Naive thymus-derived CD4-positive, alpha-beta T cell (primary cell): ENCODE data around the gene NELFB. TPM values are rescaled to one million over a fixed set of nuclear protein-coding genes. Genes with fewer than 3 reads are reported as not detected.

Experiments used
- ATAC-seq: fragments of 150-1000 bp; cut with Tn5 transposase; 2 replicates; pipeline ENCODE4 v1.10.0; 2021; ENCODE audit warnings: mild to moderate bottlenecking, moderate library complexity
- CTCF ChIA-PET: fragments of 350-600 bp; sonication (Branson Sonifier 250); formaldehyde crosslinking; loops from one replicate; lab custom pipeline; 2021; ENCODE audit warnings: antibody characterized with exemption; lab: Charles Lee
- POLR2A ChIA-PET: fragments of 350-600 bp; sonication (Branson Sonifier 250); formaldehyde crosslinking; loops from one replicate; lab custom pipeline; 2021; ENCODE audit warnings: antibody characterized with exemption, inconsistent platforms; lab: Charles Lee
- DNase-seq, 9 donors: peaks; one replicate each; pipeline versions ENCODE4 v3.0.0 to v3.0.0-alpha.2; 2020 to 2022; ENCODE audit warnings: mixed read lengths in 1 of 9
- H3K27ac ChIP-seq: one replicate; pipeline ENCODE4 v1.7.0; 2013; ENCODE audit warnings: mild to moderate bottlenecking, low read depth, low read length, moderate library complexity
- H3K27me3 ChIP-seq, 2 donors: one replicate each; pipeline ENCODE4 v1.7.0; 2013; ENCODE audit warnings: low read length in 2 of 2, mild to moderate bottlenecking in 2 of 2, moderate library complexity in 2 of 2; ENCODE audit not compliant: control insufficient read depth in 2 of 2, insufficient read depth in 2 of 2
- H3K36me3 ChIP-seq, 3 experiments: 1 replicate in 2 of 3; 2 replicates in 1 of 3; pipeline ENCODE4 v1.7.0; 2013; ENCODE audit warnings: low read length in 3 of 3, mild to moderate bottlenecking in 3 of 3, moderate library complexity in 1 of 3; ENCODE audit not compliant: insufficient read depth in 3 of 3, control insufficient read depth in 2 of 3
- H3K4me1 ChIP-seq, 2 donors: one replicate each; pipeline ENCODE4 v1.7.0; 2013; ENCODE audit warnings: low read length in 2 of 2, mild to moderate bottlenecking in 2 of 2, moderate library complexity in 1 of 2; ENCODE audit not compliant: control insufficient read depth in 2 of 2, insufficient read depth in 2 of 2
- H3K4me3 ChIP-seq: 2 replicates; pipeline ENCODE4 v1.7.0; 2013; ENCODE audit warnings: mild to moderate bottlenecking, low read length
- H3K9me3 ChIP-seq, 3 experiments: 1 replicate in 2 of 3; 2 replicates in 1 of 3; pipeline ENCODE4 v1.7.0; 2013; ENCODE audit warnings: low read length in 3 of 3; ENCODE audit not compliant: control insufficient read depth in 2 of 3
- H3K27ac Mint-ChIP-seq, 9 donors: one replicate each; pipeline ENCODE4 v1.8.0; 2020 to 2022; ENCODE audit warnings: mixed read lengths in 9 of 9, mild to moderate bottlenecking in 8 of 9, moderate library complexity in 5 of 9, inconsistent platforms in 2 of 9
- H3K27me3 Mint-ChIP-seq, 5 donors: one replicate each; pipeline ENCODE4 v1.8.0; 2021 to 2022; ENCODE audit warnings: mixed read lengths in 5 of 5, mild to moderate bottlenecking in 1 of 5
- H3K36me3 Mint-ChIP-seq, 5 donors: one replicate each; pipeline ENCODE4 v1.8.0; 2020 to 2022; ENCODE audit warnings: mixed read lengths in 5 of 5, mild to moderate bottlenecking in 3 of 5, inconsistent platforms in 1 of 5
- H3K4me1 Mint-ChIP-seq, 7 donors: one replicate each; pipeline ENCODE4 v1.8.0; 2020 to 2022; ENCODE audit warnings: mixed read lengths in 7 of 7, mild to moderate bottlenecking in 3 of 7, inconsistent platforms in 1 of 7
- H3K4me3 Mint-ChIP-seq, 10 donors: one replicate each; pipeline ENCODE4 v1.8.0; 2020 to 2022; ENCODE audit warnings: mild to moderate bottlenecking in 10 of 10, mixed read lengths in 10 of 10, moderate library complexity in 6 of 10, inconsistent platforms in 2 of 10
- H3K9me3 Mint-ChIP-seq, 11 donors: one replicate each; pipeline ENCODE4 v1.8.0; 2020 to 2022; ENCODE audit warnings: mixed read lengths in 11 of 11, mild to moderate bottlenecking in 4 of 11, inconsistent platforms in 1 of 11, moderate library complexity in 1 of 11
- intact Hi-C, 2 donors: fragments of 100-400 bp; cut with micrococcal nuclease; formaldehyde crosslinking; loops; one replicate each; pipeline ENCODE4 v1.15.1; 2023
- polyA plus RNA-seq, 2 donors: library from polyadenylated mRNA; unstranded; fragments of 300-500 nt; fragmentation: Illumina TruSeq; gene quantifications; one replicate each; pipeline ENCODE4 v1.2.3, GENCODE V29; 2021
- total RNA-seq, 6 experiments: library from RNA in 5 of 6; stranded (reverse) in 5 of 6; gene quantifications; 1 replicate in 5 of 6; 2 replicates in 1 of 6; pipeline ENCODE4 v1.2.3 and lab custom pipeline; 2021 to 2026

NELFB gene
- total and polyA plus RNA-seq, 7 experiments from 2014 or later: 22.9 to 64.2 (median 38.9) TPM

DNA sequence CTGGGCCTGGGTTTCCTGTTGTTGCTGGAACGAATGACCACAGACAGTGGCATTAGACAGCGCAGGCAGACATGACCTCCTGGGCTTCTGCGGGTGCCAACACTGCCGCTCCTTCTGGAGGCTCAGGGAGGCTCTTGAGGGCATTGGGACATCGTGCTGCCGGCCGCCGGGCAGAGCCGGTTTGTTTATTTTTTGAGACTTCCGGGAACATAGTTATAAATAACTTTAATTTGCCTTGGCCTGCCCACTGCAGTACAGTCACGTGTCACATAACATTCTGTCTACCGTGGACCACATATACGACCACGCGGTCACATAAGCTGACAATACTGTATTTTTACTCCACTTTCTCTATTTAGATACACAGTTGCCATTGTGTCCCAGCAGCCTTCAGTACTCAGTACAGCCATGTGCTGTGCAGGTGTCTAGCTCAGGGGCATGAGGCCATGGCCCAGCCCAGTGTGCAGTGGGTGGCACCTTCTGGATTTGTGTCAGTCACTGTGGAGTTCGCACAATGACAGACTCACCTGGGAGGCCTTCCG, 14.2 kb downstream of the NELFB start:
- DNase-seq (no peak), ATAC-seq (no peak)
- H3K9me3 Mint-ChIP-seq: no peaks in the 10 kb centered on the region
- CTCF ChIA-PET: no interaction called here
- peaks cover 4 to 30% (median 5%) of the 10 kb centered on the region in 5 donors for H3K36me3 Mint-ChIP-seq
- Histone ChIP-seq H3K4me3 (no peak overlapping the region), H3K27me3 (no peaks in the 10 kb centered on the region), H3K4me1 (peaks cover 0 to 16% of the 10 kb centered on the region in 2 donors), H3K27ac (no peak overlapping the region), H3K36me3 (peaks cover 0 to 66% (median 4%) of the 10 kb centered on the region in 3 experiments), H3K9me3 (no peaks in the 10 kb centered on the region)
- no peak overlapping the region for H3K4me3 Mint-ChIP-seq
- POLR2A ChIA-PET: no interaction called here
- no peak overlapping the region for H3K27ac Mint-ChIP-seq
- no peaks in the 10 kb centered on the region for H3K27me3 Mint-ChIP-seq
- peaks cover 7 to 22% (median 14%) of the 10 kb centered on the region in 7 donors for H3K4me1 Mint-ChIP-seq
- intact Hi-C loops: no loop called here

DNA sequence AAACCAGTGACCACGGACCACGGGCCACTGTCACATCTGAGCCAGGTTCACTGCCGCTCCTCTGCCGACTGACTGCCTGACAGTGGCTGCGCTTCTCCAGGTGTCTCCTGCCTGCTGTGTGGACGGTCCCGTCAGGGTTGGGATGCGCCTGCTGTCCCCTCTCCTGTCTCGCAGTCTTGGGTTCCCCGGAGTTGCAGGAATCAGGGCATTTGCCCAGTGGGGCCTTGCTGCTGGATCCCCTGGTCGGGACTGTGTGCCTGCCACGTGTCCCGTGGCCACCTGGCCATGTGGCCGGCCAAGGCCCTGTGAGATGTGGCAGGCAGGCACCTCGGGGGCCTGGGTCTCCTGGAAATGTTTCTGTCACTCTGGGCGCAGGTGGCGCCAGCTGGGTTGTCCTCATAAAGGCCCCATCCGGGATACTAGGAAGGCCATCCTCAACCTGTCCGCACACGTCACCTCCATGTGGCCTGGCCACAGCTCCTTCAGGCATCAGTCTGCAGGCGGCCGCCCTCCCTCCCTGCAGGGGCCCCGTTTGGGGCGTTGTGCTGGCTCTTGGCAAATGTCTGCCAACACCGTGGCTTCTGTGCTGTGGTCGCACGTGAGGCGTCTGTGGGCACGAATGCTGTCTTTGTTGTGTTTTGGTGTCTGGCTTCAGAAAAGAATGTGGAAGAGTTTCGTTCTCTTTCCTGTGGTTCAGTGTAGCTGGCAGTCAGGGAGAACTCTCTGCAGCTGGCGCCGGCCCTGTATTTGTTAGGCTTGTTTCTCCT, 16.0 kb downstream of the NELFB start:
- H3K4me1 ChIP-seq: peaks cover 0 to 16% of the 10 kb centered on the region in 2 donors
- Mint-ChIP-seq H3K27me3 (no peaks in the 10 kb centered on the region), H3K4me1 (peaks cover 14 to 27% (median 16%) of the 10 kb centered on the region in 7 donors), H3K4me3 (peak overlapping the region; percentile 30 to 78 (median 57)), H3K36me3 (peaks cover 4 to 28% (median 5%) of the 10 kb centered on the region in 5 donors), H3K27ac (peak overlapping the region in 6 of 9 donors; percentile 19 to 82 (median 64)), H3K9me3 (no peaks in the 10 kb centered on the region)
- H3K27ac ChIP-seq: no peak overlapping the region
- H3K4me3 ChIP-seq: no peak overlapping the region
- no peaks in the 10 kb centered on the region for H3K9me3 ChIP-seq
- ATAC-seq: peak; percentile 67
- ChIA-PET POLR2A (interaction anchor here (1.0 to 2.4 kb wide), 2 partner anchors 15 to 30 kb away, joined by 6 to 8 read pairs; partner anchors contain the start of gene TUBB4B), CTCF (interaction anchor here (0.6 kb wide), 1 partner anchor 23 kb away, joined by 3 read pairs; no protein-coding TSS in a partner anchor)
- H3K27me3 ChIP-seq: no peaks in the 10 kb centered on the region
- DNase-seq: peak in 7 of 9 donors; percentile 39 to 67 (median 58)
- H3K36me3 ChIP-seq: peaks cover 0 to 53% (median 4%) of the 10 kb centered on the region in 3 experiments
- intact Hi-C loops: loop anchor here in 1 of 2 donors (2.0 kb wide), 1 partner anchor 16 kb away; the partner anchor contains the start of gene NELFB

DNA sequence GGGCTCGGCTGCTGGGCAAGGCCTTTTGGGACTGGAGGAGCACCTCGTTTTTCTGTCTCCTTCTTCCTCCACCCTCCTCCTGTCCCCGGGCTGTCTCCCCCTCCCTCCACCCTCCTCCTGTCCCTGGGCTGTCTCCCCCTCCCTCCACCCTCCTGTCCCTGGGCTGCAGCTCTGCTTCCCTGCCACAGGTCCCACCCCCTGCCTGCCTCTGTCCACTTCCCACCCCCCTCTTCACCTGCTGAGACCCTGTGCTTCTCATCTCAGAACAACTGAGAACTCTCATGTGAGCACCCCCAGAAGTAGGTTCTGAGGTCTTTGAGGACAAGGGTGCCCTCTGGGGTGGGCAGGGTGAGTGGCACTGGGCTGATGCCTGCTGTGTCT, 16.6 kb downstream of the NELFB start:
- peaks cover 0 to 16% of the 10 kb centered on the region in 2 donors for H3K4me1 ChIP-seq
- no peak overlapping the region for H3K27ac ChIP-seq
- ATAC-seq (no peak), DNase-seq (no peak)
- ChIA-PET CTCF (interaction anchor here (0.6 kb wide), 1 partner anchor 23 kb away, joined by 3 read pairs; no protein-coding TSS in a partner anchor), POLR2A (interaction anchor here (1.0 to 2.4 kb wide), 3 partner anchors 8 to 31 kb away, joined by 5 to 8 read pairs (median 6); partner anchors contain the start of gene TUBB4B)
- peaks cover 4 to 28% (median 5%) of the 10 kb centered on the region in 5 donors for H3K36me3 Mint-ChIP-seq
- H3K27me3 Mint-ChIP-seq: no peaks in the 10 kb centered on the region
- H3K27me3 ChIP-seq: no peaks in the 10 kb centered on the region
- H3K9me3 ChIP-seq: no peaks in the 10 kb centered on the region
- H3K36me3 ChIP-seq: peaks cover 0 to 48% (median 2%) of the 10 kb centered on the region in 3 experiments
- H3K9me3 Mint-ChIP-seq: no peaks in the 10 kb centered on the region
- peaks cover 14 to 28% (median 19%) of the 10 kb centered on the region in 7 donors for H3K4me1 Mint-ChIP-seq
- H3K4me3 ChIP-seq: no peak overlapping the region
- intact Hi-C loops: loop anchor here in 1 of 2 donors (2.0 kb wide), 1 partner anchor 17 kb away; the partner anchor contains the start of gene NELFB
- H3K27ac Mint-ChIP-seq: peak overlapping the region in 5 of 9 donors; percentile 19 to 82 (median 56)
- peak overlapping the region; percentile 30 to 78 (median 57) for H3K4me3 Mint-ChIP-seq

DNA sequence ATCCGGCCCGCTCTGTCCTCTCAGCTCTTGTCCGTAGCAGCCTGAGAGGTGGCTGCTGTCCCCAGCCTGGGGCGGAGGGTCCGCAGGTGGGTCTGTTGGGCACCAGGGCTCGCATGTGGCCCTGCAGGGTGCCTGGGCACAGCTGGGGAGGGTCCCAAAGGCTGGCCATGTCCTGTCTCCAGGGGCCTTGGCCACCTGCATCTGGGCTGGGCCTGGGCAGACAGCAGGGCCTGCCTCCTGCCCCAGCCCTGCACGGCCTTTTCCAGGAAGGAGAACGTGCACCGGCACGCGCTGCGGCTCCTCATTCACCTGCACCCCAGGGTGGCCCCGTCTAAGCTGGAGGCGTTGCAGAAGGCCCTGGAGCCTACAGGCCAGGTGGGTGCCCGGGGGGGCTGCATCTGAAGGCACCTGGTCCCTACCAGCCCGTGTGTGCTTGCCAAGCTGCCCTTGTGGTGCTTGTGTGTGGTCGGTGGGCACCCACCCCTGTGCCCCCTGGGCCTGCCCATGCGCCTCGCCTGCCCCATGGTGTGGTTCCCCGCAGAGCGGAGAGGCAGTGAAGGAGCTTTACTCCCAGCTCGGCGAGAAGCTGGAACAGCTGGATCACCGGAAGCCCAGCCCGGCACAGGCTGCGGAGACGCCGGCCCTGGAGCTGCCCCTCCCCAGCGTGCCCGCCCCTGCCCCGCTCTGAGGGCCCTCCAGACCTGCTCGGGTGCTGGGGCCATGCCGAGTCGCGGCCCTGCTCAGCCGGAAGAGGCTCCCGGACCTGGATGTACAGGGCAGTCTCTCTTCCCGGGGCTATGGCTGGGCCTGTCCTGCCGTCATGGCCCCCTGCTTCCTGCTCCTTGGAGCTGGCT, 17.3 kb downstream of the NELFB start:
- Mint-ChIP-seq H3K4me3 (peak overlapping the region in 1 of 10 donors; percentile 16), H3K9me3 (no peaks in the 10 kb centered on the region), H3K27ac (no peak overlapping the region), H3K4me1 (peaks cover 16 to 34% (median 27%) of the 10 kb centered on the region in 7 donors), H3K36me3 (peaks cover 4 to 28% (median 5%) of the 10 kb centered on the region in 5 donors), H3K27me3 (no peaks in the 10 kb centered on the region)
- Histone ChIP-seq H3K27ac (no peak overlapping the region), H3K27me3 (no peaks in the 10 kb centered on the region), H3K4me3 (no peak overlapping the region), H3K9me3 (no peaks in the 10 kb centered on the region), H3K36me3 (peaks cover 0 to 40% (median 0%) of the 10 kb centered on the region in 3 experiments), H3K4me1 (peaks cover 0 to 23% of the 10 kb centered on the region in 2 donors)
- ATAC-seq (no peak), DNase-seq (no peak)
- intact Hi-C loops: no loop called here
- ChIA-PET CTCF (interaction anchor here (0.8 kb wide), 1 partner anchor 91 kb away, joined by 3 read pairs; no protein-coding TSS in a partner anchor), POLR2A (interaction anchor here (0.5 to 2.4 kb wide), 3 partner anchors 8 to 32 kb away, joined by 4 to 8 read pairs (median 5); partner anchors contain the start of gene TUBB4B)

DNA sequence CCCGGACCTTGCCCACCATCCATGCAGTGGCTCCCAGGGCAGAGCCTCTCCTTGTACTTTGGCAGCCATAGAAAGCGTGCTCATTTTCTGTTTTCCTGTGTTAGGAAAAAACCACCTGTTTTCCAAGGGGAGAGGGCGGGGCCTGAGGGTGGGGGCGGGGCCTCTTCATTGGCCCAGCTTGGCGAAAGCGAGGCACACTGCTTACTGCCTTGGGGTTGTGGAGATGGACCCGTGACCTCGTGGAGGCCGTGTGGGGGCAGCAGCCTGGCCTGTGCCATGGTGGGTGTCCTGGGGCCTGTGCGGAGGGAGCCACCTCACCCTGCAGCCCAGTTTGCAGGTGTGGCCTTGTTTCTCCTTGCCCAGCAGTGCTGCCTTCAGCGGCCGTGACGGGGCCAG, 18.0 kb downstream of the NELFB start:
- H3K9me3 ChIP-seq: no peaks in the 10 kb centered on the region
- ATAC-seq (no peak), DNase-seq (no peak)
- no peak overlapping the region for H3K4me3 ChIP-seq
- Mint-ChIP-seq H3K9me3 (no peaks in the 10 kb centered on the region), H3K4me1 (peaks cover 18 to 34% (median 30%) of the 10 kb centered on the region in 7 donors), H3K36me3 (peaks cover 4 to 24% (median 5%) of the 10 kb centered on the region in 5 donors), H3K27ac (no peak overlapping the region), H3K4me3 (no peak overlapping the region), H3K27me3 (no peaks in the 10 kb centered on the region)
- ChIA-PET CTCF (interaction anchor here (0.8 kb wide), 1 partner anchor 90 kb away, joined by 3 read pairs; no protein-coding TSS in a partner anchor), POLR2A (interaction anchor here (0.5 to 2.4 kb wide), 4 partner anchors 9 to 32 kb away, joined by 4 to 8 read pairs (median 4); partner anchors contain the start of gene TUBB4B)
- peaks cover 0 to 30% of the 10 kb centered on the region in 2 donors for H3K4me1 ChIP-seq
- peaks cover 0 to 34% (median 0%) of the 10 kb centered on the region in 3 experiments for H3K36me3 ChIP-seq
- no peaks in the 10 kb centered on the region for H3K27me3 ChIP-seq
- H3K27ac ChIP-seq: no peak overlapping the region
- intact Hi-C loops: no loop called here
